Mucosa of stomach (tissue), 1 donor: Measurements from ENCODE around the gene ARFGAP2.

Experiments
- H3K27me3 ChIP-seq: one replicate; pipeline ENCODE4 v1.7.0; 2013; ENCODE audit warnings: mild to moderate bottlenecking, low read length; ENCODE audit not compliant: control insufficient read depth, insufficient read depth
- H3K36me3 ChIP-seq: one replicate; pipeline ENCODE4 v1.7.0; 2013; ENCODE audit warnings: low read length; ENCODE audit not compliant: control insufficient read depth, insufficient read depth
- H3K4me1 ChIP-seq: one replicate; pipeline ENCODE4 v1.7.0; 2013; ENCODE audit warnings: mild to moderate bottlenecking, low read length; ENCODE audit not compliant: control insufficient read depth, insufficient read depth
- H3K4me3 ChIP-seq: one replicate; pipeline ENCODE4 v1.7.0; 2013; ENCODE audit warnings: low read length
- H3K9ac ChIP-seq: one replicate; pipeline ENCODE4 v1.7.0; 2013; ENCODE audit warnings: mild to moderate bottlenecking, low read length, moderate library complexity
- H3K9me3 ChIP-seq: one replicate; pipeline ENCODE4 v1.7.0; 2013; ENCODE audit warnings: mild to moderate bottlenecking, low read length, moderate library complexity; ENCODE audit not compliant: control insufficient read depth
- donor health status: Pancreatic carcinoma.

ARFGAP2 gene

DNA sequence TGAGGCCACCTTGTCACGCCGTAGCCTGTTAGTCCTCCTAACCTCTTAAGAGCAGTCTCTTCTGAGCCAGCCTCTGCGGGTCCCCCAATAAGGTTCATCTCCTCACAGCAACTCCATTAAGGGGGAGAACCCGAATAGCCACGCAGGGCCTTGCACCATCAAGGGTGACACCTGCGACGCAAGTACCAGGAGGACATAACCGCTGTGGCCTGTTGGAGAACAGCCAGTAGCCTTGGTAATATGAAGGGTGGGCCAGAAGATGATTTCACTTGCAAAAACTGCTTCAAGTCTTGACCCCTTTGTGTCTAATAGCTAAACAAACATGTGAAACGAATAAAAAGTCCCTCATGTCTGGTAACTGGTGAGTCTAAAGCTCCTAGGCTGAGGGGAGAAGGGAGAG lies 14.8 kb downstream of the ARFGAP2 start:
- no peak overlapping the region for H3K4me3 ChIP-seq
- no peak overlapping the region for H3K9ac ChIP-seq
- no peaks in the 10 kb centered on the region for H3K27me3 ChIP-seq
- H3K36me3 ChIP-seq: peaks cover 23% of the 10 kb centered on the region
- no peaks in the 10 kb centered on the region for H3K9me3 ChIP-seq
- H3K4me1 ChIP-seq: peaks cover 12% of the 10 kb centered on the region

DNA sequence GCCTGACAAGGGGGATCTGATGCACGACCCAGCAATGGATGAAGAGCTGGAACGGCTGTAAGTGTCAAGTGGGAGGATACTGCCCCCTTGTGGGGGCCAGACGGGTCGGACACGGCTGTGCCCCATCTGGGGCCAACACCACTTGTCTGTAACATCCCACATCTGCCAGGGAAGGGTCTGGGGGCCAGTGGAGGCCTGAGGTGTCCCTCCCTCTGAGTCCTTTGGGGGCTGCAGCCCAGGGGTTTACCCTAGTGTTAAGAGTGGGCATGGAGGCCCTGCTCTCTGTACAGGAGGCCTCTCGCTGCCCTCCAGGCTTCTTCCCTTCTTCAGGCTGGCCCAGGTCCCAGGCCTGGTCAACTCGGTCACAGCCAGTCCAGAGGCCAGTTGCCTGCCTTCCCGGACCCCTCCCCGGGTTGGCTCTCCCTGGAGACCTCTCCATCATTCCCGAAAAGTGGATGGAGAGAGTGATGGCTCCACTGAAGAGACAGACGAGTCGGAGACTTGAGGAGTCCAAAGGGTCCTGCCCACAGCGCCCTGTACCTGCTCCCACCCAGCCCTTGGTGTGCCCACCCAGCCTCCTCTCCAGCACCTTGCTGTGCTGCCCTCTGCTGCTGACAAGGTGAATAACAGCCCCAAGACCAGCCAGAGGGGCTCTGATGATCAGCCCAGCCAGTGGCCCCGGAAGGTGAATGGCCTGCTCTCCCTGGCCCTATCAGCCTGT lies 15.4 kb downstream of the ARFGAP2 start:
- no peaks in the 10 kb centered on the region for H3K27me3 ChIP-seq
- H3K4me3 ChIP-seq: no peak overlapping the region
- peaks cover 18% of the 10 kb centered on the region for H3K4me1 ChIP-seq
- no peaks in the 10 kb centered on the region for H3K9me3 ChIP-seq
- H3K9ac ChIP-seq: no peak overlapping the region
- H3K36me3 ChIP-seq: peaks cover 17% of the 10 kb centered on the region

DNA sequence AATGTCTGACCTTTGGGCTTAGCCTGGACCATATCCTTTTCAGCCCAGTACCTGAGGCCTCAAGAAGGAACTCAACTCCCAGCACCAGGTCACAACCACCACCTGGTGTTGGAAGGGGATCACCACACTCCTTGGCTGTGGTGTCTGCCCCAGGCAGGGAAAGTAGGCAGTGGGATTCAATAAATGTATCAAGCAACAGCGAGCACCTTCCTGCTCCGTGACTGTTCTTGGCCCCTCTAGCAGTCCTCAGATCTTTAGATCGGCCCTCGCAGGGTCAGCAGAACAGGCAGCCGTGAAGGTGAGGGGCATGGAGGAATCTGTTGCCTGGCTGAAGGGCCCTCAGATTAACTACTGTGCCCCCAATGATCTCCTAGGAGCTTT lies 15.9 kb downstream of the ARFGAP2 start:
- Histone ChIP-seq H3K27me3 (no peaks in the 10 kb centered on the region), H3K4me3 (no peak overlapping the region), H3K9ac (no peak overlapping the region), H3K9me3 (no peaks in the 10 kb centered on the region), H3K36me3 (peaks cover 12% of the 10 kb centered on the region), H3K4me1 (peaks cover 20% of the 10 kb centered on the region)

DNA sequence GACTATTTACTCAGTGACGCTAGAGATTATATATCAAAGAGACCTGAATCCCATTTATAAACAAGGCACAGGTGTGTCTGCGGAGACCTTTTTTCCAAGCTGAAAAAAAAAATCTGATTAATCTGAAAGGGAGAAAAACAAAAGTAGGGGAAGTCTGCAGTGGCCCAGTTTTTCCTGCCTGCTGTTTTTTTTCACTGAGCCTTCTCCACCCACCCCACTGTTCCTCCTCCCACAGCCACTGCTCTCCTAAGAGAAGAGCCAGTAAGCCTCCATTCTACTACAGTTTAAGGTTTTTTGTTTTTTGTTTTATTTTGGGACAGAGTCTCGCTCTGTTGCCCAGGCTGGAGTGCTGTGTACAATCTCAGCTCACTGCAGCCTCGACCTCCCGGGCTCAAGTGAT lies 18.4 kb downstream of the ARFGAP2 start:
- no peaks in the 10 kb centered on the region for H3K36me3 ChIP-seq
- peak overlapping the region; percentile 13 for H3K9ac ChIP-seq
- no peaks in the 10 kb centered on the region for H3K9me3 ChIP-seq
- no peaks in the 10 kb centered on the region for H3K27me3 ChIP-seq
- H3K4me3 ChIP-seq: no peak overlapping the region
- H3K4me1 ChIP-seq: peaks cover 20% of the 10 kb centered on the region

DNA sequence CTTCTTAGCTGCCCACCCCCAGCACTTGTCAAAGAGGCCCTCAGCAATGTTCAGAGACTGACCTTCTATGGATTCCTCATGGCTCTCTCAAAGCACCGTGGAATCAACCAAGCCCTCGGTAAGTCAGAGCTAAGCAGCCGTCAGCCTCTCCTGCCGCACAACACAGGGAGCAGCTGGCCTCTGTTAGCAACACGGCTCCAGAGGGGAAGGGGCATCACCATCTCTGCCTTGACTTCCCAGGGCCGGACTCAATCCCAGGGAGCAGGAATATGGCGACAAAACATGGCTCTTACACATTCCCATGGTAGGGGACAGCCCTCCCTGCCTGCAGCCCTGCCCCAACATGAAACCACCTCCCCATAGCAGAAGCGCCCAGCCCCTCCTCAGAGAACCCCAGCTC lies 18.9 kb downstream of the ARFGAP2 start:
- Histone ChIP-seq H3K4me3 (no peak overlapping the region), H3K27me3 (no peaks in the 10 kb centered on the region), H3K36me3 (no peaks in the 10 kb centered on the region), H3K9ac (no peak overlapping the region), H3K9me3 (no peaks in the 10 kb centered on the region), H3K4me1 (peaks cover 20% of the 10 kb centered on the region)

DNA sequence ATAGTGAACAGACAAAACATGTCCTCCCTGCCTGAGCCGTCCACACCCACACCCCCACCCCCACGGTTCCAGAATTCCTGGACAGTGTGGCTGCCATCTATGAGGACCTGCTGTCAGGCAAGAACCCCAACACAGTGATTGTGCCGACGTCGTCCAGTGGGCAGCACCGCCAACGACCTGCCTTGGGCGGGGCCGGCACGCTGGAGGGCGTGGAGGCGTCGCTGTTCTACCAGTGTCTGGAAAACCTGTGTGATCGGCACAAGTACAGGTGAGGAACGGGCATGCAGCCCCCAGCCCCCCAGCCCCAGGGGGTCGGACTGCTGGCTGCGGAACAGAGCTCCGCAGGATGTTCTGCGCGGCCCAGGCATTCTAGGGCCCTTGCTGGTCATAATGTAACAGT lies 19.7 kb downstream of the ARFGAP2 start:
- no peak overlapping the region for H3K9ac ChIP-seq
- no peaks in the 10 kb centered on the region for H3K36me3 ChIP-seq
- H3K4me3 ChIP-seq: no peak overlapping the region
- H3K9me3 ChIP-seq: no peaks in the 10 kb centered on the region
- no peaks in the 10 kb centered on the region for H3K27me3 ChIP-seq
- H3K4me1 ChIP-seq: peaks cover 20% of the 10 kb centered on the region

DNA sequence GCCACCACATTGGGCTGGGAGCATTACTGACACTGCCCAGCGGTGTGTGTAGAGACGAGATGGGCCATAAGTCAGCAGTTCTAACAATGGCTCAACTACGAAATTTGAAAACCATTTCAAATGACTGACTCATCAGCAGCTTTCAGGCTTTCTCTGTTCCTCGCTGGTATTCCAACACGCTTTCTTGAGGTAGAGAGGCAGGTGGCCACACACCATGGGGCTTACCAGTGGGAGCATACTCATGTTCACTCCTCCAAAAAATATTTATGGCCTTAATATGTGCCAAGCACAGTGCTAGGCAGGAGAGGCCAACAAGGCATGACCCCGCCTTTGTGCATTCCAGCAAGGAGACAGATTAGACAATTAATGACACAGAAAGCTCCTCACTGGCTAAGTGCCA lies 20.3 kb downstream of the ARFGAP2 start:
- Histone ChIP-seq H3K27me3 (no peaks in the 10 kb centered on the region), H3K9ac (no peak overlapping the region), H3K36me3 (no peaks in the 10 kb centered on the region), H3K4me3 (no peak overlapping the region), H3K9me3 (no peaks in the 10 kb centered on the region), H3K4me1 (peaks cover 20% of the 10 kb centered on the region)

DNA sequence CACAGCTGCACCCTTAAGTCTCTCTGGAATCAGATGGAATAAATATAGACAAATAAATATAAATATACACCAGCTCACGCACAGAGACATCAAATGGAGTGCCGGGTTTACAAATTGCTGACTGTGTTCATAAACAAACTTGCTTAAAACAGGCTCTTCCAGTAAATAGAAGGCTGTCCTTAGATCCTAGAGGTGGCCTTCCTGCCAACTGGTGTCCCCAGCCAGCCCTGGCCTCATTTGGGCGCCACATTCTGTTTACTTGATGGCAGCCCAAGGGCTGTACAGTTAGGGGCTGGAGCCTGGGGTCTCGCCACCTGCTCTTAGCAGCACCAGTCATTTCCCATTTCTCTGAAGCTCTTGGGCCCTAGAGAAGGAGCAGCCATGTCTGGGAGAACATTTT lies 20.8 kb downstream of the ARFGAP2 start:
- Histone ChIP-seq H3K36me3 (no peaks in the 10 kb centered on the region), H3K27me3 (no peaks in the 10 kb centered on the region), H3K9me3 (no peaks in the 10 kb centered on the region), H3K9ac (no peak overlapping the region), H3K4me1 (peaks cover 20% of the 10 kb centered on the region), H3K4me3 (no peak overlapping the region)

DNA sequence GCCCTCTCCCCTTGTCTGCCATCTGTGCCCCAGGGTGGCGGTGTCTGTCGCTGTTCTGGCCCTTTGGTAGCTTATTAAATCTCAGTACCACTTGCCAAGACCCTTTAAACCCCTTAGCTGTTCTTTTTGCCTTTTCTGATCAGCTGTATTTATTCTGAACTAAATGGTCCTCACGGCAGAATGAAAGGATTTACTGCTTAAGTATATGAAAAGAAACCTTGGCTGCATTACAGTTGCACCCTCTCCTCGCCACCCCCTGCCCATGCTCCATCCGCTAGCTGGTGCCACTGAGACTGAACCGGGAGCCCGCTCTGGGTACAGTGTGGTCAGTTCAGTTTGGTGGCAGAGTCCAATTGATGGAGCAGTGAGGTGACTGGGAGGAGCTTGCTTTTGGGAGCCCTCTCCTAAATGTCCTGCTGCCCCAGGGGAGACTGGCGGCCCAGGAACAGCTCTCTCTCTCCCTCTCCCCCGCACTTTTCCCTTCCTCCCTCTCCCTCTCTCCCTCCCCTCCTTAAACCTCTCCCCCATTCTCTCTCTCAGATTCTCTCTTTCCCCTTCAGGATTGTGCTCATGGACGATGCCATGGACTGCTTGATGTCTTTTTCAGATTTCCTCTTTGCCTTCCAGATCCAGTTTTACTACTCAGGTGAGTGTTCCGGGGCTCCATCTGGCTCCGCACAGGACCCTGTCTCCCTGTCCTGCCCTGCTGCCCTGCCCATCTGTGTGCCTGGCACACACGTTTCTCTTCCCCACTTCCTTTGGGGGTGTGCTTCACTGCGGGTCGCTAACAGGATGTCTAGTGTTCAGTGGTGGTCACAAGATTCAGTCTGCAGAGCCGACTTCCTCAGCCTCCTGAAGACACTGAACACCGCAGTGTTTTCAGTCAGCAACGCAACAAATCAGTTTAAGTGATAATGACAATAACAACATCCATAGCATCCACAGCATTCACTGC lies 21.8 kb downstream of the ARFGAP2 start:
- Histone ChIP-seq H3K27me3 (no peaks in the 10 kb centered on the region), H3K9ac (no peak overlapping the region), H3K4me1 (peaks cover 20% of the 10 kb centered on the region), H3K4me3 (no peak overlapping the region), H3K9me3 (no peaks in the 10 kb centered on the region), H3K36me3 (no peaks in the 10 kb centered on the region)

DNA sequence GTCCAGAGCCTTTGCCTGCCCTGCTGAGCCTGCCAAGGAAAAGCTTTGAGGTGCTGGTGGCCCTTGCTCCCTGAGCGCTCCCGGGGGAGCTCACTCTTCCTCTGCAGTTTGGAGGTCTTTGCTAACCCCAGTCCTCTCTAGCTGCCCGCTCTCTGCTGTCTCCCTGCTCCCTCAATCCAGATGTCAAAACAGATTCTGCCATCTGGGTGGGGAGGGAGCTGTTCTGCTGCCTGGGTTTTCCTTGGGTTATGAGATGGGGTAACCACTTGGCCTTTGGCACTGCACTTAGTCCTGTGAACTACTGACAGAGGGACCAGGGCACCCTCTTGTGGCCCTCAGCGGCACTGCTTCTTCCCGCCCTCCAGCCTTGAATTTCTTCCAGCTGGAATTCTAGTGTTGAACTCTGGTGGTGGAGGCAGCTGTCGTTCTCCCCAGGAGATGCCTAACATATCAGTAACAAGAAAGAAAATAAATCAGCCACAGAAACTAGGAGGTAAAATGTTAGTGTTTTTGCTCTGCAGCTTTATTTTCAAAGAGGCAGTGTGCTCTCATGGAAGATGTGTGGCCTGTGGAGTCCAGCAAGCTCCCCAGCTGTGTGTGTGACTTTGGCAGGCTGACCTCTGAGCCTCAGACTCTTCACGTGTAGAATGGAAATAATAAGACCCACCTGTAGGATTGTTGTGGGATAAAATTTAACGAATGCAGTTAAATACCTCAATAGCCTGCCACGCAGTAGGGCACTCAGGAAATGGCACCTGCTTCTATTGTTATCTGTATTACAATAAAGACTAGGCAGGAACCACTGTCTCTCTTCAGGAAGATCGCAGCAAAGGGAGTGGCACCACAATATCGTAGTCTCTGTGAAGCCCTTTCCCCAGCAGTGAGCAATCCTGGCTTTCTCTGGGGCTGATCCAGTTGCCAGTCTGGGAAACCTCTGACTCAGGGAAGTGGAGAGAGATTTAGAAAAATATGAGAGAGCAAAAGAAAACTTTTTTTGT lies 23.4 kb downstream of the ARFGAP2 start:
- H3K9me3 ChIP-seq: no peaks in the 10 kb centered on the region
- H3K4me1 ChIP-seq: peaks cover 29% of the 10 kb centered on the region
- H3K36me3 ChIP-seq: no peaks in the 10 kb centered on the region
- H3K4me3 ChIP-seq: no peak overlapping the region
- H3K27me3 ChIP-seq: no peaks in the 10 kb centered on the region
- H3K9ac ChIP-seq: no peak overlapping the region

DNA sequence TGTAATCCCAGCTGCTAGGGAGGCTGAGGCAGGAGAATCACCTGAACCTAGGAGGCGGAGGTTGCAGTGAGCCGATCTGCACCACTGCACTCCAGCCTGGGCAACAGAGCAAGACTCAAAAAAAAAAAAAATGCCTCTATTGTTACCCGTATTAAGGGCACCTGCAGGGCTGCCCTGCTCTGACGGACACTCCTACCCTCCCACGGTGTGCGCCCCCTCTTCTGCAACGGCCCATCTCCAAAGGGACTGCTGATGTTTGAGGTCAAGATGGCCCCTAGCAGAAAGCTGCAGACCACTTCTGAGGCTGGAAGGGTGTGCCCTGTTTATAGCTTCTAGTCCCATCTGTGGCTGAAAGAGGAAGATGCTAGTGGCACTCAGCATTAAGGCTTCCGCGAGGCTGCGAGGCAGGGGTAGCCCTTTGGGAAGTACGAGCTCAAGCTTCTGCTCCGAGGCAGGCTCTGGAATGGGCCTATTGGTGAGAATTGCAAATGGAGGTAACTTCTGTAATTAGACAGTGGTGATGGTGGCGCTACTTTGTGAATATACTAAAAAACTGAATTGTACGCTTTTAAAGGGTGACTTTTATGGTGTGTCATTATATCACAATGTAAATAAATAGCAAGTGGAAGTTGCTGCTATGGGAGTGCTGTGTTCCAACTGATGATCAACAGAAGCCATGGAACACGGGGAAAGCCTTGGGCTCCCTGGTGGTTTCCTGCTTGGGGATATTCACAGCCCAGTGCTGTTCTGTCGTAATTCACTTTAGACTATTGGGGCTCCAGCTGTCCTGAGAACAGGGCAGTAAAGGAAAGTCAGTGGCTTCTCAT lies 24.3 kb downstream of the ARFGAP2 start:
- Histone ChIP-seq H3K27me3 (no peaks in the 10 kb centered on the region), H3K4me1 (peaks cover 23% of the 10 kb centered on the region), H3K9ac (no peak overlapping the region), H3K9me3 (no peaks in the 10 kb centered on the region), H3K4me3 (no peak overlapping the region), H3K36me3 (no peaks in the 10 kb centered on the region)
